Loucy (cell line): Measurements from ENCODE around the gene GRID2.

ENCODE experiments used
- H2AFZ ChIP-seq: fragments of 200-600 bp; sonication (generic); 2 replicates; pipeline ENCODE4 v1.6.0; 2016; ENCODE audit warnings: antibody characterized with exemption, mild to moderate bottlenecking, low read length, moderate library complexity
- H3F3A ChIP-seq: fragments of 200-600 bp; 2 replicates; pipeline ENCODE4 v1.6.0; 2016; ENCODE audit warnings: antibody characterized with exemption, low read depth, mild to moderate bottlenecking
- H3K27me3 ChIP-seq: fragments of 200-600 bp; sonication (generic); 2 replicates; pipeline ENCODE4 v1.6.1; 2014; ENCODE audit warnings: low read length, mild to moderate bottlenecking; ENCODE audit not compliant: insufficient read depth, poor library complexity, severe bottlenecking
- H3K36me3 ChIP-seq: fragments of 200-600 bp; sonication (generic); 2 replicates; pipeline ENCODE4 v1.6.1; 2016; ENCODE audit warnings: low read length; ENCODE audit not compliant: insufficient read depth
- H3K4me1 ChIP-seq: fragments of 200-600 bp; sonication (generic); 2 replicates; pipeline ENCODE4 v1.5.1; 2014; ENCODE audit warnings: low read length, mild to moderate bottlenecking; ENCODE audit not compliant: insufficient read depth, poor library complexity, severe bottlenecking
- H3K4me2 ChIP-seq: fragments of 200-600 bp; sonication (generic); 2 replicates; pipeline ENCODE4 v1.6.0; 2014; ENCODE audit warnings: antibody characterized with exemption, low read length, low read depth, mild to moderate bottlenecking; ENCODE audit not compliant: poor library complexity, severe bottlenecking
- H3K4me3 ChIP-seq: fragments of 200-600 bp; sonication (generic); 2 replicates; pipeline ENCODE4 v1.5.1; 2014; ENCODE audit warnings: low read length, mild to moderate bottlenecking, mixed read lengths; ENCODE audit not compliant: poor library complexity, severe bottlenecking
- H3K79me2 ChIP-seq: fragments of 200-600 bp; sonication (generic); 2 replicates; pipeline ENCODE4 v1.6.1; 2014; ENCODE audit warnings: low read length; ENCODE audit not compliant: insufficient read depth
- H3K9ac ChIP-seq: fragments of 200-600 bp; sonication (generic); 2 replicates; pipeline ENCODE4 v1.6.0; 2014; ENCODE audit warnings: mild to moderate bottlenecking, low read depth, low read length, moderate library complexity; ENCODE audit not compliant: poor library complexity, severe bottlenecking
- H3K9me2 ChIP-seq: fragments of 200-600 bp; sonication (generic); replicated peaks from 2 replicates; pipeline ENCODE4 v1.6.1; 2016; ENCODE audit warnings: low read depth, low read length, mixed read lengths
- H3K9me3 ChIP-seq: fragments of 200-600 bp; sonication (generic); 2 replicates; pipeline ENCODE4 v1.6.1; 2014; ENCODE audit warnings: mild to moderate bottlenecking, antibody characterized with exemption, low read length, low read depth; ENCODE audit not compliant: insufficient read depth
- H4K20me1 ChIP-seq: fragments of 200-600 bp; sonication (generic); 2 replicates; pipeline ENCODE4 v1.6.0; 2014; ENCODE audit warnings: antibody characterized with exemption, low read length, mild to moderate bottlenecking; ENCODE audit not compliant: insufficient read depth, poor library complexity, severe bottlenecking
- EZH2phosphoT487 ChIP-seq: fragments of 200-600 bp; IDR thresholded peaks from 2 replicates; pipeline ENCODE4 v1.6.1; 2018; ENCODE audit warnings: antibody characterized with exemption, mild to moderate bottlenecking, moderate library complexity, borderline replicate concordance
- TF ChIP-seq, protein P1 (sequence below): fragments of 200-600 bp; sonication (generic); conservative IDR thresholded peaks from 2 replicates; pipeline ENCODE4 v1.5.1; 2014; ENCODE audit warnings: mild to moderate bottlenecking, antibody characterized with exemption, low read length

The GRID2 gene

DNA sequence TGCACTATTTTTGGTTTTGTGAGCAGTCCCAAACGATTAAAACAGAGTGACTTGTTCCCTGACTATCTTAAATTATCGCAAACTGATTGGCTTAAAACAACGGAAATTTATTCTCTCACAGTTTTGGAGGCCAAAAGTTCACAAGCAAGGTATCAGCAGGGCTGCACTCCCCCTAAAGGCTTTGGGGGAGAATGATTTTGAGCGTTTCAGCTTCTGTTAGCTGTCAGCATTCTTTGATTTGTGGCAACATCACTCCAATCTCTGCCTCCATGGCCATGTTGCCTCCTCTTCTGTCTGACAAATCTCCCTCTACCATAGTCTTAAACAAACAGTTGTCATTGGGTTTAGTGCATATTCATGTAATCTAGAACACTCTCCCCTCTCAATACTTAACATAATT, 1065.2 kb downstream of the GRID2 start:
- Histone ChIP-seq H3K9ac (no peak overlapping the region), H3K4me3 (no peak overlapping the region), H3K36me3 (no peaks in the 10 kb centered on the region), H2AFZ (no peak overlapping the region), H3K27me3 (no peaks in the 10 kb centered on the region), H4K20me1 (no peaks in the 10 kb centered on the region), H3K9me2 (no peaks in the 10 kb centered on the region), H3K4me1 (no peaks in the 10 kb centered on the region), H3K4me2 (no peak overlapping the region), H3K79me2 (no peaks in the 10 kb centered on the region), H3F3A (no peaks in the 10 kb centered on the region), H3K9me3 (no peaks in the 10 kb centered on the region)
- no peak for TF ChIP-seq EZH2phosphoT487
- TF ChIP-seq, protein P1, sequence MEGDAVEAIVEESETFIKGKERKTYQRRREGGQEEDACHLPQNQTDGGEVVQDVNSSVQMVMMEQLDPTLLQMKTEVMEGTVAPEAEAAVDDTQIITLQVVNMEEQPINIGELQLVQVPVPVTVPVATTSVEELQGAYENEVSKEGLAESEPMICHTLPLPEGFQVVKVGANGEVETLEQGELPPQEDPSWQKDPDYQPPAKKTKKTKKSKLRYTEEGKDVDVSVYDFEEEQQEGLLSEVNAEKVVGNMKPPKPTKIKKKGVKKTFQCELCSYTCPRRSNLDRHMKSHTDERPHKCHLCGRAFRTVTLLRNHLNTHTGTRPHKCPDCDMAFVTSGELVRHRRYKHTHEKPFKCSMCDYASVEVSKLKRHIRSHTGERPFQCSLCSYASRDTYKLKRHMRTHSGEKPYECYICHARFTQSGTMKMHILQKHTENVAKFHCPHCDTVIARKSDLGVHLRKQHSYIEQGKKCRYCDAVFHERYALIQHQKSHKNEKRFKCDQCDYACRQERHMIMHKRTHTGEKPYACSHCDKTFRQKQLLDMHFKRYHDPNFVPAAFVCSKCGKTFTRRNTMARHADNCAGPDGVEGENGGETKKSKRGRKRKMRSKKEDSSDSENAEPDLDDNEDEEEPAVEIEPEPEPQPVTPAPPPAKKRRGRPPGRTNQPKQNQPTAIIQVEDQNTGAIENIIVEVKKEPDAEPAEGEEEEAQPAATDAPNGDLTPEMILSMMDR = peak; percentile 20; the same call in 1 of the 2 replicates

DNA sequence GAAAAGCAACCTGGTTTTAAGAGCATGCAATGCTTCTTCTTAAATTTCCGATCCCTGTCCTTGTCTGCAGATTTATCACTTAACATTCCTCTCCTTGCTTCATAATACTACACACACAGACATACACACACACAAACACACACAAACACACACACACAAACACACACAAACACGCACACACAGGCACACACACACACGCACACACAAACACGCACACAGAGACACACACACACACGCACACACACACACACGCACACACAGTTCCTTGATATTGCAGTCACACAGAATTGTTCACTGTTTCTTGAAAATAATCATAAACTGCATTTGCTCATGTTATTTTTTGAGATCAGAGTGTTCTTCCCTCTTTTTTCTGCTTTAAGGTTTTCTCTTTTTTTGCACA, 1066.5 kb downstream of the GRID2 start:
- no peak for TF ChIP-seq EZH2phosphoT487
- TF ChIP-seq, protein P1 = no peak
- no peaks in the 10 kb centered on the region for H3K4me1 ChIP-seq
- H3K4me3 ChIP-seq = no peak overlapping the region
- no peaks in the 10 kb centered on the region for H3F3A ChIP-seq
- H4K20me1 ChIP-seq = no peaks in the 10 kb centered on the region
- H3K79me2 ChIP-seq = no peaks in the 10 kb centered on the region
- H3K9me3 ChIP-seq = no peaks in the 10 kb centered on the region
- no peaks in the 10 kb centered on the region for H3K27me3 ChIP-seq
- no peaks in the 10 kb centered on the region for H3K36me3 ChIP-seq
- no peaks in the 10 kb centered on the region for H3K9me2 ChIP-seq
- no peak overlapping the region for H3K9ac ChIP-seq
- no peak overlapping the region for H2AFZ ChIP-seq
- H3K4me2 ChIP-seq = no peak overlapping the region

DNA sequence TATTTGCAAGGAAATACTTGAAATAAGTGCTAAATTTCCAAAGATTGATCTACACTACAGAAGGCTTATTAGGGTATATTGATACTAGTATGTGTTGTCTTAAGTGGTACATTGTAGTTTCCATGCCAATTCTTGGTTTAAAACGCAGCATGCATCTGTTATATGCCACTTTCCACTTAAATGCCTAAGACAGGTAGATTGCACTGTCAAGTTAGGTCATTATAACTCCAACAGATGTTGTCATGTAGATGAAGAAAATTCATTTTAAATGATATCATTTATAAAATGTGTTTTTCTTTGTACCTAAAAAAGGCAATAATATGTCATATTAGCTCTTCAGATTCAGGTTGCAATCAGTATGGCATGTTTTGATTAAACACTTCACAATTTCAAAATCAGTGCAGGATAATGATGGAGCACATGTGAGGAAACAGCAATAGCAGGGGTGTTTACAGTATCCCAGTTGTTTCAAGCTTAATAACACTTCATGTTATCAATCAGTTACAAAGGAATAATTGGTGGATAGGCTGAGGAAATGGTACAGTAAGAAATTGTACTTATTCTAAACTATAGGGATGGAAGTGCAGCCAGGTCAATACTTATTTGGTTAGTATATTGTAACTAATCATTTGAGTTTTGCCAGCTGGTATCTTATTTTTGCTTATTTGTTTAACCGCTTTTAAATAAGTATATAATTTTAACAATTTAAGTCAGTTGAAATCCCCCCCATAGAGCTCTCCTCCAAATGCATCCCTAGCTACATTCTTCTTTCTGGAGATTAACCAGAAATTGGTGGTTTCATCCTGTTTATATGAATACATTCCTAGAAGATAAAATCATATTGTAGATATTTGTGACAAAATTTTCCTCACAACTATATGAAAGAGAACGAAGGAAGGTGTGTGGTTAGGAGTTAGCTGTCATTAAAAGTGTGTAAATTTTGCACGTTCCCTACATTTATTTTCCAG, 1070.4 kb downstream of the GRID2 start:
- H4K20me1 ChIP-seq = no peaks in the 10 kb centered on the region
- H3K9ac ChIP-seq = no peak overlapping the region
- no peaks in the 10 kb centered on the region for H3K9me3 ChIP-seq
- H3K9me2 ChIP-seq = no peaks in the 10 kb centered on the region
- no peak overlapping the region for H2AFZ ChIP-seq
- no peak overlapping the region for H3K4me2 ChIP-seq
- no peaks in the 10 kb centered on the region for H3F3A ChIP-seq
- no peaks in the 10 kb centered on the region for H3K27me3 ChIP-seq
- no peaks in the 10 kb centered on the region for H3K79me2 ChIP-seq
- no peaks in the 10 kb centered on the region for H3K4me1 ChIP-seq
- no peak overlapping the region for H3K4me3 ChIP-seq
- no peak for TF ChIP-seq EZH2phosphoT487
- TF ChIP-seq, protein P1 = no peak
- H3K36me3 ChIP-seq = no peaks in the 10 kb centered on the region
